HepG2 (cell line): ENCODE data around the gene GMPPA. TPM values are rescaled to one million over a fixed set of nuclear protein-coding genes. Genes with fewer than 3 reads are reported as not detected.

Experiments used
- ARNT ChIP-seq: fragments of 450-650 bp; IDR thresholded peaks from 2 replicates; pipeline ENCODE4 v1.6.1; 2017
- ASH2L ChIP-seq: fragments of 300-600, 200-600 bp; sonication (generic); IDR thresholded peaks from 2 replicates; pipeline ENCODE4 v1.7.0; 2017; ENCODE audit warnings: low read depth, mild to moderate bottlenecking, moderate library complexity, mixed read lengths, low read length; ENCODE audit not compliant: insufficient read length
- CENPT ChIP-seq: sonication (generic); formaldehyde crosslinking; IDR thresholded peaks from 2 replicates; pipeline ENCODE4 v1.8.0; 2022; ENCODE audit warnings: low read depth, mild to moderate bottlenecking, moderate library complexity, missing genetic modification reagents
- GMEB1 ChIP-seq: sonication (generic); formaldehyde crosslinking; IDR thresholded peaks from 2 replicates; pipeline ENCODE4 v1.5.1; 2020; ENCODE audit warnings: missing genetic modification reagents, mild to moderate bottlenecking, borderline replicate concordance
- HES4 ChIP-seq: sonication (generic); formaldehyde crosslinking; IDR thresholded peaks from 2 replicates; pipeline ENCODE4 v1.9.0; 2021; ENCODE audit warnings: mild to moderate bottlenecking, missing genetic modification reagents, borderline replicate concordance
- HNF4G ChIP-seq, 2 experiments: sonication (generic) in 1 of 2; formaldehyde crosslinking in 1 of 2; IDR thresholded peaks; 2 replicates each; pipeline versions ENCODE4 v1.4.0 to v1.6.1; 2011 to 2020; ENCODE audit warnings: borderline replicate concordance in 2 of 2, low read depth in 2 of 2, mild to moderate bottlenecking in 2 of 2, low read length in 1 of 2, missing genetic modification reagents in 1 of 2, moderate library complexity in 1 of 2
- MTF2 ChIP-seq: sonication (generic); formaldehyde crosslinking; IDR thresholded peaks from 2 replicates; pipeline ENCODE4 v1.5.0; 2020; ENCODE audit warnings: missing genetic modification reagents, borderline replicate concordance
- POGZ ChIP-seq: sonication (generic); formaldehyde crosslinking; IDR thresholded peaks from 2 replicates; pipeline ENCODE4 v1.4.0; 2020; ENCODE audit warnings: mild to moderate bottlenecking, missing genetic modification reagents
- RCOR2 ChIP-seq: IDR thresholded peaks from 2 replicates; pipeline ENCODE4 v1.6.1; 2016; ENCODE audit warnings: missing biosample characterization, missing genetic modification reagents
- SRSF9 ChIP-seq: fragments of 200-400 bp; formaldehyde crosslinking; IDR thresholded peaks from 2 replicates; pipeline ENCODE4 v1.6.1; 2018; ENCODE audit warnings: borderline replicate concordance, mild to moderate bottlenecking, low read depth, low read length; ENCODE audit not compliant: insufficient read depth, poor library complexity, severe bottlenecking
- ZFP90 ChIP-seq: sonication (generic); formaldehyde crosslinking; IDR thresholded peaks from 2 replicates; pipeline ENCODE4 v1.8.0; 2022; ENCODE audit warnings: missing genetic modification reagents, mild to moderate bottlenecking, inconsistent platforms, borderline replicate concordance
- ZNF136 ChIP-seq: sonication (generic); formaldehyde crosslinking; IDR thresholded peaks from 2 replicates; pipeline ENCODE4 v1.8.1; 2022; ENCODE audit warnings: low read depth, mild to moderate bottlenecking, moderate library complexity, missing genetic modification reagents
- ZNF282 ChIP-seq: fragments of 450-650 bp; IDR thresholded peaks from 2 replicates; pipeline ENCODE4 v1.6.1; 2018; ENCODE audit not compliant: partially characterized antibody
- ZNF3 ChIP-seq: IDR thresholded peaks from 2 replicates; pipeline ENCODE4 v1.7.0; 2017; ENCODE audit warnings: inconsistent platforms
- ZNF337 ChIP-seq: sonication (generic); formaldehyde crosslinking; IDR thresholded peaks from 2 replicates; pipeline ENCODE4 v1.5.1; 2020; ENCODE audit warnings: missing genetic modification reagents, low read depth, mild to moderate bottlenecking, borderline replicate concordance
- ZNF446 ChIP-seq: sonication (generic); formaldehyde crosslinking; IDR thresholded peaks from 2 replicates; pipeline ENCODE4 v1.5.0; 2020; ENCODE audit warnings: mild to moderate bottlenecking, missing genetic modification reagents
- ZNF510 ChIP-seq: sonication (generic); formaldehyde crosslinking; IDR thresholded peaks from 2 replicates; pipeline ENCODE4 v1.4.0; 2020; ENCODE audit warnings: low read depth, mild to moderate bottlenecking, missing genetic modification reagents
- ZNF546 ChIP-seq: sonication (generic); formaldehyde crosslinking; conservative IDR thresholded peaks from 2 replicates; pipeline ENCODE4 v1.8.1; 2023; ENCODE audit warnings: mild to moderate bottlenecking, missing genetic modification reagents
- ZNF572 ChIP-seq: sonication (generic); formaldehyde crosslinking; IDR thresholded peaks from 2 replicates; pipeline ENCODE4 v1.5.1; 2020; ENCODE audit warnings: mild to moderate bottlenecking, missing genetic modification reagents
- polyA plus RNA-seq, 8 experiments: library from polyadenylated mRNA; depleted of rRNA in 3 of 8; stranded (reverse) in 7 of 8; unstranded in 1 of 8; fragments of >200 nt; fragmentation: Illumina TruSeq in 4 of 8; extraction: Trizol in 4 of 8; gene quantifications; 2 replicates each; pipeline versions ENCODE4 v1.2.1 to v1.2.3, GENCODE V29; 2011 to 2016; ENCODE audit warnings: low read depth in 4 of 8, missing spikeins in 1 of 8, mixed read lengths in 1 of 8; ENCODE audit not compliant: insufficient read depth in 1 of 8
- total RNA-seq, 5 experiments: library from RNA; depleted of rRNA; stranded (reverse); fragments of >200 nt; fragmentation: Illumina TruSeq; extraction: Trizol; gene quantifications; 2 replicates each; pipeline ENCODE4 v1.2.3, GENCODE V29; 2016; ENCODE audit warnings: low read depth in 1 of 5
- TF ChIP-seq, protein P1 (sequence below): sonication (generic); formaldehyde crosslinking; IDR thresholded peaks from 2 replicates; pipeline ENCODE4 v1.5.1; 2020; ENCODE audit warnings: mild to moderate bottlenecking, missing genetic modification reagents
- TF ChIP-seq, protein P2 (sequence below): conservative IDR thresholded peaks from 2 replicates; pipeline ENCODE4 v1.6.1; 2018; ENCODE audit warnings: missing genetic modification reagents
- TF ChIP-seq, protein P3 (sequence below): sonication (generic); formaldehyde crosslinking; IDR thresholded peaks from 2 replicates; pipeline ENCODE4 v1.5.0; 2020; ENCODE audit warnings: missing genetic modification reagents, mild to moderate bottlenecking, borderline replicate concordance

GMPPA gene
- total and polyA plus RNA-seq, 2 of the 13 experiments (the other 11 are each of a cell fraction or from before 2014, with no cell fraction given), result 81.1 to 106 TPM

- peak; percentile 76 for TF ChIP-seq GMEB1
- TF ChIP-seq ZNF510 (CRISPR knock-in tag), result no peak
- 0 out of 2 replicates have a peak, but pooled peaks have one; percentile 1 for TF ChIP-seq ZNF446
- peak; percentile 35; the same call in 1 of the 2 replicates for TF ChIP-seq ZNF136 (CRISPR knock-in tag)
- TF ChIP-seq ZNF337 (CRISPR knock-in tag), result peak; percentile 74; the same call in 1 of the 2 replicates
- TF ChIP-seq ZNF282, result no peak
- TF ChIP-seq, protein P1, sequence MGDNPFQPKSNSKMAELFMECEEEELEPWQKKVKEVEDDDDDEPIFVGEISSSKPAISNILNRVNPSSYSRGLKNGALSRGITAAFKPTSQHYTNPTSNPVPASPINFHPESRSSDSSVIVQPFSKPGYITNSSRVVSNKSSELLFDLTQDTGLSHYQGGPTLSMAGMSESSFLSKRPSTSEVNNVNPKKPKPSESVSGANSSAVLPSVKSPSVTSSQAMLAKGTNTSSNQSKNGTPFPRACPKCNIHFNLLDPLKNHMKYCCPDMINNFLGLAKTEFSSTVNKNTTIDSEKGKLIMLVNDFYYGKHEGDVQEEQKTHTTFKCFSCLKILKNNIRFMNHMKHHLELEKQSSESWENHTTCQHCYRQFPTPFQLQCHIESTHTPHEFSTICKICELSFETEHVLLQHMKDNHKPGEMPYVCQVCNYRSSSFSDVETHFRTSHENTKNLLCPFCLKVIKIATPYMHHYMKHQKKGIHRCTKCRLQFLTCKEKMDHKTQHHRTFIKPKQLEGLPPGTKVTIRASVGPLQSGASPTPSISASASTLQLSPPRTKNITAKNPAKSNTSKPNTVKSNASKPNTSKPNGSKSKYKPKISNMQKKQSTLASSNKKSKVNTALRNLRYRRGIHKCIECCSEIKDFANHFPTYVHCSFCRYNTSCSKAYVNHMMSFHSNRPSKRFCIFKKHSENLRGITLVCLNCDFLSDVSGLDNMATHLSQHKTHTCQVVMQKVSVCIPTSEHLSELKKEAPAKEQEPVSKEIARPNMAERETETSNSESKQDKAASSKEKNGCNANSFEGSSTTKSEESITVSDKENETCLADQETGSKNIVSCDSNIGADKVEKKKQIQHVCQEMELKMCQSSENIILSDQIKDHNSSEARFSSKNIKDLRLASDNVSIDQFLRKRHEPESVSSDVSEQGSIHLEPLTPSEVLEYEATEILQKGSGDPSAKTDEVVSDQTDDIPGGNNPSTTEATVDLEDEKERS, result peak; percentile 88
- TF ChIP-seq ZFP90 (CRISPR knock-in tag), result peak; percentile 56
- TF ChIP-seq ZNF572 (CRISPR knock-in tag), result no peak
- no peak for TF ChIP-seq SRSF9
- TF ChIP-seq CENPT, result 0 out of 2 replicates have a peak, but pooled peaks have one; percentile 3
- TF ChIP-seq ZNF3, result no peak
- no peak for TF ChIP-seq ARNT
- peak; percentile 96 for TF ChIP-seq ZNF546 (CRISPR knock-in tag)
- peak; percentile 10; the same call in 1 of the 2 replicates for TF ChIP-seq HNF4G (IDR thresholded peaks at IDR 0.05; ENCODE audit: borderline replicate concordance, low read depth, low read length)
- TF ChIP-seq HNF4G (CRISPR knock-in tag; IDR thresholded peaks at IDR 0.05; ENCODE audit: borderline replicate concordance, low read depth), result peak; percentile 38; the same call in 1 of the 2 replicates
- TF ChIP-seq POGZ (CRISPR knock-in tag), result no peak; the same call in 1 of the 2 replicates
- TF ChIP-seq ASH2L, result peak; percentile 80
- no peak for TF ChIP-seq MTF2 (CRISPR knock-in tag)
- TF ChIP-seq, protein P2, sequence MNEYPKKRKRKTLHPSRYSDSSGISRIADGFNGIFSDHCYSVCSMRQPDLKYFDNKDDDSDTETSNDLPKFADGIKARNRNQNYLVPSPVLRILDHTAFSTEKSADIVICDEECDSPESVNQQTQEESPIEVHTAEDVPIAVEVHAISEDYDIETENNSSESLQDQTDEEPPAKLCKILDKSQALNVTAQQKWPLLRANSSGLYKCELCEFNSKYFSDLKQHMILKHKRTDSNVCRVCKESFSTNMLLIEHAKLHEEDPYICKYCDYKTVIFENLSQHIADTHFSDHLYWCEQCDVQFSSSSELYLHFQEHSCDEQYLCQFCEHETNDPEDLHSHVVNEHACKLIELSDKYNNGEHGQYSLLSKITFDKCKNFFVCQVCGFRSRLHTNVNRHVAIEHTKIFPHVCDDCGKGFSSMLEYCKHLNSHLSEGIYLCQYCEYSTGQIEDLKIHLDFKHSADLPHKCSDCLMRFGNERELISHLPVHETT, result 0 out of 2 replicates have a peak, but pooled peaks have one; percentile 12
- TF ChIP-seq, protein P3, sequence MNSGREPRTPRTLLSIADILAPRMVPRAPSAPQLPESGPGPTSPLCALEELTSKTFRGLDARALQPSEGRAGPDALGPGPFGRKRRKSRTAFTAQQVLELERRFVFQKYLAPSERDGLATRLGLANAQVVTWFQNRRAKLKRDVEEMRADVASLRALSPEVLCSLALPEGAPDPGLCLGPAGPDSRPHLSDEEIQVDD, result 0 out of 2 replicates have a peak, but pooled peaks have one; percentile 12
- TF ChIP-seq RCOR2 (CRISPR knock-in tag), result no peak
- TF ChIP-seq HES4, result no peak
Measured at GRCh38 chr2:219498280-219499057, at the start of gene GMPPA (continued).
